GM12878 (cell line): Measurements from ENCODE around the gene SLC12A6. TPM values are rescaled to one million over a fixed set of nuclear protein-coding genes. Genes with fewer than 3 reads are reported as not detected.

Source experiments
- ATAC-seq: fragments of 200-7000 bp; cut with Tn5 transposase; 3 replicates; pipeline ENCODE4 v1.9.1; 2020; ENCODE audit warnings: mild to moderate bottlenecking, moderate library complexity
- BruUV-seq: library from RNA; stranded (reverse); fragments of 400-500 nt; replicated peaks from 2 replicates; lab custom pipeline; 2021; lab: Mats Ljungman, UMichigan
- CTCF ChIA-PET: fragments of 300-600 bp; sonication (Branson Sonifier 250); formaldehyde crosslinking; extraction: SDS; loops from one replicate; lab custom pipeline; 2021; ENCODE audit warnings: inconsistent platforms; lab: Yijun Ruan, JAX
- POLR2A ChIA-PET: fragments of 350-600 bp; formaldehyde crosslinking; extraction: SDS; loops from one replicate; lab custom pipeline; 2021; ENCODE audit warnings: inconsistent platforms; lab: Charles Lee
- RAD21 ChIA-PET: fragments of 300-600 bp; sonication (Branson Sonifier 250); formaldehyde crosslinking; loops from one replicate; lab custom pipeline; 2023; ENCODE audit warnings: antibody characterized with exemption; ENCODE audit not compliant: unreplicated experiment; lab: Charles Lee
- SMC1A ChIA-PET: fragments of 300-600 bp; sonication (Branson Sonifier 250); formaldehyde crosslinking; loops from one replicate; lab custom pipeline; 2023; ENCODE audit not compliant: unreplicated experiment, uncharacterized antibody; lab: Charles Lee
- DNase-seq: peaks from one replicate; pipeline ENCODE4 v3.0.0-alpha.2; 2011; ENCODE audit warnings: low read depth, low spot score
- FAIRE-seq: peaks from 3 replicates; lab custom pipeline; 2011; peaks lifted over from hg19 to GRCh38; lab: Jason Lieb, UNC
- H2AFZ ChIP-seq: 2 replicates; pipeline ENCODE4 v1.6.0; 2011; ENCODE audit warnings: low read depth, low read length, control low read depth; ENCODE audit not compliant: control insufficient read depth
- H3K27ac ChIP-seq: 2 replicates; pipeline ENCODE4 v1.5.1; 2011; ENCODE audit warnings: control low read depth; ENCODE audit not compliant: control insufficient read depth, insufficient read depth
- H3K27me3 ChIP-seq, 2 experiments: replicated peaks in 1 of 2; 2 replicates each; pipeline versions ENCODE4 v1.6.0 to v1.6.1; 2011; ENCODE audit warnings: low read length in 1 of 2; ENCODE audit not compliant: control insufficient read depth in 2 of 2, insufficient read depth in 2 of 2
- H3K36me3 ChIP-seq, 2 experiments: 2 replicates each; pipeline ENCODE4 v1.5.1; 2011; ENCODE audit warnings: low read length in 1 of 2; ENCODE audit not compliant: control insufficient read depth in 2 of 2, insufficient read depth in 2 of 2
- H3K4me1 ChIP-seq: 2 replicates; pipeline ENCODE4 v1.6.1; 2011; ENCODE audit warnings: mild to moderate bottlenecking, low read length, moderate library complexity, mixed read lengths; ENCODE audit not compliant: control insufficient read depth, insufficient read depth
- H3K4me2 ChIP-seq: 2 replicates; pipeline ENCODE4 v1.6.0; 2011; ENCODE audit warnings: control low read depth; ENCODE audit not compliant: control insufficient read depth, insufficient read depth
- H3K4me3 ChIP-seq: fragments of 200-600 bp; sonication (generic); 2 replicates; pipeline ENCODE4 v1.5.1; 2016
- H3K79me2 ChIP-seq: 2 replicates; pipeline ENCODE4 v1.6.0; 2011; ENCODE audit warnings: low read length; ENCODE audit not compliant: control insufficient read depth, insufficient read depth
- H3K9ac ChIP-seq: 2 replicates; pipeline ENCODE4 v1.8.0; 2011; ENCODE audit warnings: low read length, control low read depth, mixed read lengths; ENCODE audit not compliant: control insufficient read depth, insufficient read depth
- H3K9me3 ChIP-seq: replicated peaks from 3 replicates; pipeline ENCODE4 v1.5.1; 2011; ENCODE audit warnings: mild to moderate bottlenecking, low read length; ENCODE audit not compliant: control insufficient read depth, insufficient read depth
- H4K20me1 ChIP-seq: 2 replicates; pipeline ENCODE4 v1.6.0; 2011; ENCODE audit not compliant: control insufficient read depth, insufficient read depth
- BRCA1 ChIP-seq: IDR thresholded peaks from 2 replicates; pipeline ENCODE4 v1.6.1; 2011; ENCODE audit warnings: low read depth, low read length, improper control_type of control experiment
- CEBPB ChIP-seq, 2 experiments: fragments of 150-350 bp in 1 of 2; IDR thresholded peaks; 2 replicates each; pipeline ENCODE4 v1.6.1; 2012 to 2014; ENCODE audit warnings: low read depth in 2 of 2, low read length in 2 of 2, borderline replicate concordance in 1 of 2, inconsistent platforms in 1 of 2
- EZH2 ChIP-seq: IDR thresholded peaks from 2 replicates; pipeline ENCODE4 v1.6.1; 2012; ENCODE audit warnings: low read depth, mild to moderate bottlenecking, control low read depth, inconsistent platforms, low read length, borderline replicate concordance; ENCODE audit not compliant: control insufficient read depth
- HDGF ChIP-seq: fragments of 450-650 bp; IDR thresholded peaks from 2 replicates; pipeline ENCODE4 v1.6.1; 2016; ENCODE audit warnings: antibody characterized with exemption
- IKZF2 ChIP-seq, 2 experiments: fragments of 450-650 bp; IDR thresholded peaks; 2 replicates each; pipeline ENCODE4 v1.6.1; 2017; ENCODE audit warnings: mild to moderate bottlenecking in 2 of 2, moderate library complexity in 2 of 2
- NBN ChIP-seq: fragments of 450-650 bp; IDR thresholded peaks from 2 replicates; pipeline ENCODE4 v1.6.1; 2016
- NFYA ChIP-seq: IDR thresholded peaks from 2 replicates; pipeline ENCODE4 v1.6.1; 2011; ENCODE audit warnings: low read depth, mild to moderate bottlenecking, low read length, improper control_type of control experiment, borderline replicate concordance
- NR2C2 ChIP-seq: IDR thresholded peaks from 2 replicates; pipeline ENCODE4 v1.6.1; 2011; ENCODE audit warnings: borderline replicate concordance, low read depth; ENCODE audit not compliant: control insufficient read depth, insufficient read length
- RAD51 ChIP-seq: fragments of 450-650 bp; IDR thresholded peaks from 2 replicates; pipeline ENCODE4 v1.6.1; 2016; ENCODE audit warnings: moderate library complexity, mild to moderate bottlenecking, inconsistent platforms
- RBBP5 ChIP-seq: fragments of 200-600 bp; sonication (generic); conservative IDR thresholded peaks from 2 replicates; pipeline ENCODE4 v1.6.1; 2016
- SP1 ChIP-seq: IDR thresholded peaks from one replicate; pipeline ENCODE4 v1.6.1; 2011; ENCODE audit warnings: low read depth, low read length
- SREBF2 ChIP-seq: IDR thresholded peaks from 2 replicates; pipeline ENCODE4 v1.6.1; 2012; ENCODE audit warnings: mild to moderate bottlenecking, low read length
- WRNIP1 ChIP-seq: IDR thresholded peaks from 2 replicates; pipeline ENCODE4 v1.6.1; 2011; ENCODE audit warnings: low read depth, low read length, improper control_type of control experiment, borderline replicate concordance
- YY1 ChIP-seq: IDR thresholded peaks from 2 replicates; pipeline ENCODE4 v1.6.1; 2011; ENCODE audit warnings: low read depth, mild to moderate bottlenecking, low read length
- ZNF207 ChIP-seq: fragments of 450-650 bp; IDR thresholded peaks from 2 replicates; pipeline ENCODE4 v1.6.1; 2014; ENCODE audit warnings: antibody characterized with exemption, mild to moderate bottlenecking, borderline replicate concordance
- ZNF217 ChIP-seq: fragments of 450-650 bp; IDR thresholded peaks from 2 replicates; pipeline ENCODE4 v1.6.1; 2017; ENCODE audit warnings: antibody characterized with exemption, mild to moderate bottlenecking
- WGBS: methylation state at CpG from one replicate; pipeline ENCODE4 v1.1.6; 2016; ENCODE audit warnings: low lambda C conversion rate; ENCODE audit not compliant: insufficient replicate concordance, insufficient coverage; ENCODE audit errors: missing lambda C conversion rate; 5-methylcytosine and 5-hydroxymethylcytosine counted together
- in situ Hi-C: fragments of 300-500 bp; cut with MboI; formaldehyde crosslinking; loops from 9 replicates; pipeline ENCODE4 v1.14.3; 2018; ENCODE audit warnings: mixed read lengths
- intact Hi-C: fragments of 100-400 bp; cut with micrococcal nuclease; formaldehyde crosslinking; loops from one replicate; pipeline ENCODE4 v1.14.2; 2022; ENCODE audit not compliant: unreplicated experiment
- polyA plus RNA-seq, 11 experiments: library from polyadenylated mRNA; depleted of rRNA in 4 of 11; unstranded in 6 of 11; stranded (reverse) in 5 of 11; fragments of >200 nt; fragmentation: Nextera tagmentation in 4 of 11; fragmentation: Illumina TruSeq in 1 of 11; extraction: Ambion mirVana in 4 of 11; extraction: Trizol in 1 of 11; gene quantifications; 1 replicate in 1 of 11; 2 replicates in 10 of 11; pipeline versions ENCODE4 v1.2.1 to v1.2.3, GENCODE V29; 2011 to 2016; ENCODE audit warnings: inconsistent platforms in 2 of 11, missing spikeins in 2 of 11, low read depth in 1 of 11
- total RNA-seq, 4 experiments: library from RNA; depleted of rRNA in 3 of 4; stranded (reverse); fragments of >200 nt in 3 of 4; fragmentation: Illumina TruSeq in 1 of 4; extraction: Trizol in 1 of 4; gene quantifications; 2 replicates each; pipeline versions ENCODE4 v1.2.1 to v1.2.3, GENCODE V29; 2013 to 2021
- TF ChIP-seq, protein P1 (sequence below): fragments of 150-350 bp; IDR thresholded peaks from 2 replicates; pipeline ENCODE4 v1.6.1; 2016; ENCODE audit warnings: low read depth, low read length
- TF ChIP-seq, protein P2 (sequence below), 3 experiments: IDR thresholded peaks in 2 of 3; conservative IDR thresholded peaks in 1 of 3; 2 replicates each; pipeline ENCODE4 v1.5.1; 2011; ENCODE audit warnings: low read depth in 3 of 3, low read length in 3 of 3, mild to moderate bottlenecking in 3 of 3, control low read depth in 2 of 3, moderate library complexity in 2 of 3, inconsistent platforms in 1 of 3, mixed read lengths in 1 of 3; ENCODE audit not compliant: control insufficient read depth in 2 of 3, insufficient read depth in 1 of 3; ENCODE audit errors: extremely low read depth in 1 of 3

SLC12A6 gene
- total and polyA plus RNA-seq, 10 of the 15 experiments (the other 5 are each of a cell fraction or from before 2014, with no cell fraction given), result 4.7 to 94.4 (median 34.2) TPM

DNA sequence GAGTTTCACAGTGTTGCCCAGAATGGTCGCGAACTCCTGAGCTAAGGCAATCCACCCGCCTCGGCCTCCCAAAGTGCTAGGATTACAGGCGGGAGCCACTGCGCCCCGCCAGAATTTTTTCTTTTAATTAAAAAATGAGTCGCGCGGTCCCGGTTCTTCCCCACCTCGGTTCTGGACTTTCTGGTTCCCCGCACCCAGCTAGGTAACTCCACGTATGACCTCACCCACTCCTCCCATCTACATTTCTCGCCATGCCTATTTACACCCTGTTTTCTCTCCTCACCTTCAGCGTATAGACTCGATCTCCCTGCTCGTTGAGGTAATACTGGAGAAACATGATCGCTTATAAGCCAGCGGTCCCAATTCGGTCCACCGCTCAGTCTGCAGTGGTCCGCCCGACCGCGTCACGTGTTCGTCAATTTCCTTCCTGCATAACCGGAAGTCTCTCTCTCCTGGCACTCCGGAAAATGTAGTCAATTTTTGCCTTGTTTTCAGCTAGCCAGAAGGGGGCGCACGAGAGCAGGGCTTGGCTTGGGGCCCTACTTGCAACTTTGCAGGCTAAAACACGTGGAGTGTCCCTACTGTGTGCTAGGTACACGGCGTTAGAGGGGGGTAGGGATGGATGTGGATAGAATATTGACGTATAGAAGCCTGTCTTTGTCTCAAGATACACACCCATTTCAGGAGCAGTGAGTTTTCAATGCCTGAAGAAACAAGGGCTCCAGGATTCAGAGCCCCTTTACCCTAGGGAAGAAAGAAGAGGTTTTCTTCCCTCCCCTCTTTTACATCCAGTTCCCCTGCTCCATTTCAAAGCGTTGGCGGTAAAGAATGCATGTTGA is 5.4 kb upstream of the SLC12A6 start, which contains the start of the genes NOP10 and NUTM1:
TSS of gene NOP10 (minus strand) at position 400 of the 839 bp plus-strand sequence. CDS start at position 337, 63 bp downstream.
TSS of gene NUTM1 (plus strand) at position 579 of the 839 bp plus-strand sequence. CDS start 382 bp downstream, outside the sequence.
- ChIA-PET RAD21 (interaction anchor here (0.5 to 2.0 kb wide), 12 partner anchors 9 to 311 kb away, joined by 3 to 37 read pairs (median 4); partner anchors contain the start of gene LPCAT4), CTCF (interaction anchor here (0.6 to 2.4 kb wide), 22 partner anchors 9 to 245 kb away, joined by 3 to 35 read pairs (median 3); partner anchors contain the start of gene LPCAT4), SMC1A (interaction anchor here (0.7 to 3.3 kb wide), 13 partner anchors 10 to 245 kb away, joined by 3 to 22 read pairs (median 4); partner anchors contain the start of gene LPCAT4), POLR2A (interaction anchor here (0.5 to 2.0 kb wide), 5 partner anchors 14 to 119 kb away, joined by 4 to 12 read pairs (median 4); no protein-coding TSS in a partner anchor)
- Histone ChIP-seq H3K27me3 (no peaks in the 10 kb centered on the region), H3K36me3 (peaks cover 0 to 5% of the 10 kb centered on the region in 2 experiments; a peak in 1 of 4 replicates), H3K9me3 (no peaks in the 10 kb centered on the region), H3K4me3 (peak within 1 kb of the TSS; percentile 85), H3K9ac (peak within 1 kb of the TSS; percentile 85), H3K4me2 (peak within 1 kb of the TSS; percentile 87), H3K79me2 (peaks cover 28% of the 10 kb centered on the region), H2AFZ (peak within 1 kb of the TSS; percentile 95), H4K20me1 (no peaks in the 10 kb centered on the region), H3K4me1 (peaks cover 8% of the 10 kb centered on the region; the same call in 1 of the 2 replicates), H3K27ac (peak within 1 kb of the TSS; percentile 75)
- in situ Hi-C loops (no loop called here), intact Hi-C loops (loop anchor here (1.0 kb wide), 1 partner anchor 24 kb away; the partner anchor contains the start of gene LPCAT4)
- peak; percentile 86 for DNase-seq
- ATAC-seq, result peak; percentile 93
- no TSS peak for BruUV-seq
- 3% methylated on average over 38 of the region's 38 CpGs for WGBS
- peak; percentile 100 for FAIRE-seq
- TF ChIP-seq YY1 (peak; percentile 74), NBN (peak; percentile 92), EZH2 (no peak), ZNF217 (peak; percentile 94), RBBP5 (no peak), SP1 (peak; percentile 60), SREBF2 (no peak), CEBPB (IDR thresholded peaks at IDR 0.05; ENCODE audit: borderline replicate concordance in 1 of 2, low read depth in 2 of 2, low read length in 2 of 2) (no peak), WRNIP1 (peak; percentile 99), HDGF (no peak), NFYA (no peak), IKZF2 (IDR thresholded peaks at IDR 0.05) (peak; percentile 69 to 87), NR2C2 (no peak), RAD51 (peak; percentile 98), ZNF207 (peak; percentile 71; the same call in 1 of the 2 replicates), BRCA1 (no peak)
- TF ChIP-seq, protein P1, sequence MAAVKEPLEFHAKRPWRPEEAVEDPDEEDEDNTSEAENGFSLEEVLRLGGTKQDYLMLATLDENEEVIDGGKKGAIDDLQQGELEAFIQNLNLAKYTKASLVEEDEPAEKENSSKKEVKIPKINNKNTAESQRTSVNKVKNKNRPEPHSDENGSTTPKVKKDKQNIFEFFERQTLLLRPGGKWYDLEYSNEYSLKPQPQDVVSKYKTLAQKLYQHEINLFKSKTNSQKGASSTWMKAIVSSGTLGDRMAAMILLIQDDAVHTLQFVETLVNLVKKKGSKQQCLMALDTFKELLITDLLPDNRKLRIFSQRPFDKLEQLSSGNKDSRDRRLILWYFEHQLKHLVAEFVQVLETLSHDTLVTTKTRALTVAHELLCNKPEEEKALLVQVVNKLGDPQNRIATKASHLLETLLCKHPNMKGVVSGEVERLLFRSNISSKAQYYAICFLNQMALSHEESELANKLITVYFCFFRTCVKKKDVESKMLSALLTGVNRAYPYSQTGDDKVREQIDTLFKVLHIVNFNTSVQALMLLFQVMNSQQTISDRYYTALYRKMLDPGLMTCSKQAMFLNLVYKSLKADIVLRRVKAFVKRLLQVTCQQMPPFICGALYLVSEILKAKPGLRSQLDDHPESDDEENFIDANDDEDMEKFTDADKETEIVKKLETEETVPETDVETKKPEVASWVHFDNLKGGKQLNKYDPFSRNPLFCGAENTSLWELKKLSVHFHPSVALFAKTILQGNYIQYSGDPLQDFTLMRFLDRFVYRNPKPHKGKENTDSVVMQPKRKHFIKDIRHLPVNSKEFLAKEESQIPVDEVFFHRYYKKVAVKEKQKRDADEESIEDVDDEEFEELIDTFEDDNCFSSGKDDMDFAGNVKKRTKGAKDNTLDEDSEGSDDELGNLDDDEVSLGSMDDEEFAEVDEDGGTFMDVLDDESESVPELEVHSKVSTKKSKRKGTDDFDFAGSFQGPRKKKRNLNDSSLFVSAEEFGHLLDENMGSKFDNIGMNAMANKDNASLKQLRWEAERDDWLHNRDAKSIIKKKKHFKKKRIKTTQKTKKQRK, result no peak
- TF ChIP-seq, protein P2, sequence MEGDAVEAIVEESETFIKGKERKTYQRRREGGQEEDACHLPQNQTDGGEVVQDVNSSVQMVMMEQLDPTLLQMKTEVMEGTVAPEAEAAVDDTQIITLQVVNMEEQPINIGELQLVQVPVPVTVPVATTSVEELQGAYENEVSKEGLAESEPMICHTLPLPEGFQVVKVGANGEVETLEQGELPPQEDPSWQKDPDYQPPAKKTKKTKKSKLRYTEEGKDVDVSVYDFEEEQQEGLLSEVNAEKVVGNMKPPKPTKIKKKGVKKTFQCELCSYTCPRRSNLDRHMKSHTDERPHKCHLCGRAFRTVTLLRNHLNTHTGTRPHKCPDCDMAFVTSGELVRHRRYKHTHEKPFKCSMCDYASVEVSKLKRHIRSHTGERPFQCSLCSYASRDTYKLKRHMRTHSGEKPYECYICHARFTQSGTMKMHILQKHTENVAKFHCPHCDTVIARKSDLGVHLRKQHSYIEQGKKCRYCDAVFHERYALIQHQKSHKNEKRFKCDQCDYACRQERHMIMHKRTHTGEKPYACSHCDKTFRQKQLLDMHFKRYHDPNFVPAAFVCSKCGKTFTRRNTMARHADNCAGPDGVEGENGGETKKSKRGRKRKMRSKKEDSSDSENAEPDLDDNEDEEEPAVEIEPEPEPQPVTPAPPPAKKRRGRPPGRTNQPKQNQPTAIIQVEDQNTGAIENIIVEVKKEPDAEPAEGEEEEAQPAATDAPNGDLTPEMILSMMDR (IDR thresholded peaks at IDR 0.05 in 2 of 3, conservative IDR thresholded peaks at IDR 0.05 in 1 of 3; ENCODE audit: control insufficient read depth in 2 of 3, extremely low read depth in 1 of 3, insufficient read depth in 1 of 3, low read depth in 3 of 3, low read length in 3 of 3), result peak; percentile 96 to 99 (median 97)
